Testis (tissue), 3 donors: Measurements from ENCODE around the gene GRIN2C. TPM values are rescaled to one million over a fixed set of nuclear protein-coding genes. Genes with fewer than 3 reads are reported as not detected.

Experiments used
- DNase-seq: peaks from one replicate; pipeline ENCODE4 v3.0.0-alpha.2; 2019
- H3K27ac ChIP-seq, 2 donors: fragments of 200-600 bp; sonication (generic); one replicate each; pipeline ENCODE4 v1.5.1; 2019
- H3K27me3 ChIP-seq: fragments of 200-600 bp; sonication (generic); one replicate; pipeline ENCODE4 v1.5.1; 2019
- H3K36me3 ChIP-seq: fragments of 200-600 bp; sonication (generic); one replicate; pipeline ENCODE4 v1.5.1; 2017; ENCODE audit warnings: low read depth; ENCODE audit errors: missing control alignments
- H3K4me1 ChIP-seq: fragments of 200-600 bp; sonication (generic); one replicate; pipeline ENCODE4 v1.5.1; 2019
- H3K4me3 ChIP-seq, 2 donors: fragments of 200-600 bp; sonication (generic); one replicate each; pipeline ENCODE4 v1.5.1; 2017 to 2019
- H3K9me3 ChIP-seq: fragments of 200-600 bp; sonication (generic); one replicate; pipeline ENCODE4 v1.5.1; 2017
- POLR2A ChIP-seq: fragments of 450-650 bp; IDR thresholded peaks from one replicate; pipeline ENCODE4 v1.6.1; 2017; ENCODE audit warnings: antibody characterized with exemption, mild to moderate bottlenecking, moderate library complexity
- WGBS, 2 donors: methylation state at CpG; one replicate each; pipeline ENCODE4 v1.1.5; 2018; 5-methylcytosine and 5-hydroxymethylcytosine counted together
- intact Hi-C: fragments of 100-400 bp; cut with DNase I; formaldehyde crosslinking; loops from one replicate; pipeline ENCODE4 v1.15.1; 2023; ENCODE audit warnings: low total_unique reads
- polyA plus RNA-seq: library from polyadenylated mRNA; stranded (reverse); fragments of 350-450 nt; fragmentation: Illumina TruSeq; extraction: RNeasy Lipid Tissue Mini Kit (QIAGEN cat#74804); gene quantifications from one replicate; pipeline ENCODE4 v1.2.3, GENCODE V29; 2014; ENCODE audit warnings: low read depth, low replicate concordance; ENCODE audit not compliant: insufficient read depth
- total RNA-seq, 2 donors: library from RNA; depleted of rRNA; stranded (reverse); fragments of >200 nt; gene quantifications; one replicate each; pipeline ENCODE4 v1.2.3, GENCODE V29; 2016
- TF ChIP-seq, protein P1 (sequence below), 3 experiments: fragments of 450-650 bp in 2 of 3; fragments of 200-600 bp in 1 of 3; sonication (generic) in 1 of 3; IDR thresholded peaks; one replicate each; pipeline ENCODE4 v1.5.1; 2016 to 2019; ENCODE audit warnings: antibody characterized with exemption in 3 of 3, mild to moderate bottlenecking in 2 of 3, moderate library complexity in 1 of 3

The GRIN2C gene
- total and polyA plus RNA-seq, 3 donors from 2014 or later: 7.7 to 20.8 (median 20.1) TPM

DNA sequence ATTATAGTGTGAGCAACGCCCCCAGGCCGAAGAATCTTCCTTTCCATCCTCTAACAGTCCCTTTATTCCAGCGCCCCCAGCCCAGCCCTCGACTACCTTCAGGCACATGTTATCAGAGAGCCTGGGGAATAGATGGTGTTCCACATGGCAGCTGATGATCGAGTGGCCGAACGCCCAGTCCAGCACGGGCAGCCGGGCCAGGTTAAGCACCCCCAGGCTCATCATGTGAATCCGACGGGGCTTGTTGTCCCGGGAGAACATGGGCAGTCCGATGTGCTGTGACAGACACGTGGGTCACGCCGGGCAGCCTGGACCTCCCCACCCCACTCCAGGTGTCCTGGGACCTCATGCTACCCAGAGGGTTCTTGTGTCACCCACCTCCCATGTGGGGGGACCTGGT lies 19.6 kb upstream of the GRIN2C start:
- H3K4me3 ChIP-seq: no peak overlapping the region
- no peaks in the 10 kb centered on the region for H3K27me3 ChIP-seq
- TF ChIP-seq, protein P1, sequence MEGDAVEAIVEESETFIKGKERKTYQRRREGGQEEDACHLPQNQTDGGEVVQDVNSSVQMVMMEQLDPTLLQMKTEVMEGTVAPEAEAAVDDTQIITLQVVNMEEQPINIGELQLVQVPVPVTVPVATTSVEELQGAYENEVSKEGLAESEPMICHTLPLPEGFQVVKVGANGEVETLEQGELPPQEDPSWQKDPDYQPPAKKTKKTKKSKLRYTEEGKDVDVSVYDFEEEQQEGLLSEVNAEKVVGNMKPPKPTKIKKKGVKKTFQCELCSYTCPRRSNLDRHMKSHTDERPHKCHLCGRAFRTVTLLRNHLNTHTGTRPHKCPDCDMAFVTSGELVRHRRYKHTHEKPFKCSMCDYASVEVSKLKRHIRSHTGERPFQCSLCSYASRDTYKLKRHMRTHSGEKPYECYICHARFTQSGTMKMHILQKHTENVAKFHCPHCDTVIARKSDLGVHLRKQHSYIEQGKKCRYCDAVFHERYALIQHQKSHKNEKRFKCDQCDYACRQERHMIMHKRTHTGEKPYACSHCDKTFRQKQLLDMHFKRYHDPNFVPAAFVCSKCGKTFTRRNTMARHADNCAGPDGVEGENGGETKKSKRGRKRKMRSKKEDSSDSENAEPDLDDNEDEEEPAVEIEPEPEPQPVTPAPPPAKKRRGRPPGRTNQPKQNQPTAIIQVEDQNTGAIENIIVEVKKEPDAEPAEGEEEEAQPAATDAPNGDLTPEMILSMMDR (IDR thresholded peaks at IDR 0.05): no peak
- TF ChIP-seq POLR2A: no peak

DNA sequence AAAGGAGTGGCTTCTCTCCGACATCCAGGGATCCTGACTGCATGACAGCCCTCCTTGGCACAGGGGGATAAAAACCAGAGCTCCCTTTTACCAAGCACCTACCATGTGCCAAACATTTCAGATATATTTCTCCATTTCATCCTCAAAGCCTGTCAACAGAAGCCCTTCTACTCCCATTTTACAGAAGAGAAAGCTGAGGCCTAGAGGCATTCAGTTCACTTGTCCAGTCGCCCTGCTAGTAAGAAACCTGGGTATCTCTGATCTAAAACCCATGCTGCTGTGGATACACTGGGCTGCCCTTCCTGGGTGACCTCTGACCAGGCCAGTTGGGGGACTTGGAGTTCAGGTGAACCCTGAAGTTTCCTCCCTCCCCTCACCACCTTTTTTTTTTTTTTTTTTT lies 19.0 kb upstream of the GRIN2C start:
- Histone ChIP-seq H3K27me3 (no peaks in the 10 kb centered on the region), H3K9me3 (no peaks in the 10 kb centered on the region), H3K27ac (no peak overlapping the region), H3K4me1 (peaks cover 15% of the 10 kb centered on the region), H3K36me3 (no peaks in the 10 kb centered on the region), H3K4me3 (no peak overlapping the region)
- no peak for TF ChIP-seq POLR2A
- TF ChIP-seq, protein P1 (IDR thresholded peaks at IDR 0.05): no peak
- 79 to 86% methylated on average over 2 of the region's 2 CpGs for WGBS, 2 donors
- DNase-seq: no peak
- intact Hi-C loops: no loop called here

More for the DNA sequence above, 19.6 kb upstream of the GRIN2C start:
- Histone ChIP-seq H3K9me3 (no peaks in the 10 kb centered on the region), H3K27ac (no peak overlapping the region), H3K36me3 (no peaks in the 10 kb centered on the region), H3K4me1 (peaks cover 10% of the 10 kb centered on the region)
- DNase-seq: no peak
- intact Hi-C loops: no loop called here
- WGBS, 2 donors: 78 to 89% methylated on average over 4 to 16 of the region's 16 CpGs

GRCh38 chr17:74877592-74878548 lies 18.2 kb upstream of the GRIN2C start:
- intact Hi-C loops: no loop called here
- peaks cover 15% of the 10 kb centered on the region for H3K4me1 ChIP-seq
- no peak overlapping the region for H3K4me3 ChIP-seq
- TF ChIP-seq, protein P1 (IDR thresholded peaks at IDR 0.05): no peak
- no peak for TF ChIP-seq POLR2A
- no peaks in the 10 kb centered on the region for H3K36me3 ChIP-seq
- 37 to 46% methylated on average over 10 to 19 of the region's 19 CpGs for WGBS, 2 donors
- no peaks in the 10 kb centered on the region for H3K27me3 ChIP-seq
- no peaks in the 10 kb centered on the region for H3K9me3 ChIP-seq
- no peak for DNase-seq
- no peak overlapping the region for H3K27ac ChIP-seq

DNA sequence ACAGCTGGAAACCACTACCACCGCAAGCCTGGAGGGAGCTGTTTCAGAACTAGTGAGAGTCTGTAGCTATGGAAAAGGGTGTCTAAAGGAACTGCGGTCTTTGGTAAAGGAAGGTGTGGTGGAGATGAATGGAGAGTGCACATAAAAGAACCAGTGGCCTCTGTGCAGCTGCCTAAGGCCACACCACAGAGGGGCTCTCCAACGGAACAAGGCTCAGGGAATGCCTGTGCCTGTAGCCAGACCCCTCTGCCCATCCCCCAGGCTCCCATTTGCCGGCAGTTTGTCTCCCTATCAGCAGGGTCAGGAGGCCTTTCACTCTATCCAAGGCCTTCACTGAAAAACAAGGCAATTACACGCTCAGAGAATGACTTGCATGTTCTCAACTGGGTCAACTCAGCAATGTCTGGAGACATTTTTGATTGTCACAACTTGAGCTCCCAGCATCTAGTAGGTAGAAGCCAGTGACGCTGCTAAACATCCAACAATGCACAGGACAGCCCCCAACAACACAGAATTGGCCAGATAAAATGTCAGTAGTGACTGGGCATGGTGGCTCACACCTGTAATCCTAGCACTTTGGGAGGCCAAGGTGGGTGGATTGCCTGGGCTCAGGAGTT lies 16.4 kb upstream of the GRIN2C start:
- no peak for DNase-seq
- WGBS, 2 donors: 56 to 71% methylated on average over 6 of the region's 6 CpGs
- H3K4me3 ChIP-seq: no peak overlapping the region
- no peaks in the 10 kb centered on the region for H3K27me3 ChIP-seq
- intact Hi-C loops: no loop called here
- peaks cover 15% of the 10 kb centered on the region for H3K4me1 ChIP-seq
- no peak for TF ChIP-seq POLR2A
- no peaks in the 10 kb centered on the region for H3K9me3 ChIP-seq
- H3K27ac ChIP-seq: no peak overlapping the region
- H3K36me3 ChIP-seq: no peaks in the 10 kb centered on the region

GRCh38 chr17:74875155-74875976 lies 15.7 kb upstream of the GRIN2C start:
- H3K36me3 ChIP-seq: no peaks in the 10 kb centered on the region
- H3K27me3 ChIP-seq: no peaks in the 10 kb centered on the region
- H3K4me3 ChIP-seq: no peak overlapping the region
- H3K9me3 ChIP-seq: no peaks in the 10 kb centered on the region
- 45 to 58% methylated on average over 5 of the region's 5 CpGs for WGBS, 2 donors
- TF ChIP-seq POLR2A: no peak
- TF ChIP-seq, protein P1 (IDR thresholded peaks at IDR 0.05): no peak
- no peak overlapping the region for H3K27ac ChIP-seq
- peaks cover 15% of the 10 kb centered on the region for H3K4me1 ChIP-seq
- intact Hi-C loops: no loop called here
- DNase-seq: no peak
